Endothelial cell of hepatic sinusoid (primary cell): ENCODE measurements around the gene CXCR5.
"Not testable (repeated sequence)": the region's sequence is repeated elsewhere in the genome, so short reads cannot be mapped to it uniquely, and the experiment has no call there.

Source experiments
- in situ Hi-C: cut with HindIII; loops from 2 replicates; pipeline ENCODE4 v1.10.0; 2017; ENCODE audit warnings: low sequenced_read_pairs

Gene CXCR5

GRCh38 chr11:118883368-118884071, at the start of gene CXCR5:
TSS of gene CXCR5 (plus strand) at chr11:118883892. CDS start at chr11:118883942, 50 bp downstream.
- in situ Hi-C loops, result no loop called here

GRCh38 chr11:118834427-118835028, 49.2 kb upstream of the CXCR5 start:
- in situ Hi-C loops, result no loop called here

GRCh38 chr11:118837868-118838267, 45.8 kb upstream of the CXCR5 start:
- in situ Hi-C loops, result no loop called here

GRCh38 chr11:118838905-118839553, 44.7 kb upstream of the CXCR5 start:
- in situ Hi-C loops, result no loop called here

- in situ Hi-C loops, result no loop called here
These were observed 42.0 kb upstream of the CXCR5 start for GRCh38 chr11:118841469-118842242.

GRCh38 chr11:118842369-118842768, 41.3 kb upstream of the CXCR5 start:
- in situ Hi-C loops, result no loop called here

GRCh38 chr11:118842843-118843242, 40.8 kb upstream of the CXCR5 start:
- in situ Hi-C loops, result not testable (repeated sequence)

GRCh38 chr11:118843565-118843964, 40.1 kb upstream of the CXCR5 start:
- in situ Hi-C loops, result no loop called here

- in situ Hi-C loops, result no loop called here
These were observed 38.3 kb upstream of the CXCR5 start for GRCh38 chr11:118845369-118845768.

- in situ Hi-C loops, result no loop called here
These were observed 37.3 kb upstream of the CXCR5 start for GRCh38 chr11:118846181-118846935.

- in situ Hi-C loops, result no loop called here
These were observed 33.9 kb upstream of the CXCR5 start for GRCh38 chr11:118849825-118850224.

- in situ Hi-C loops, result no loop called here
These were observed 31.7 kb upstream of the CXCR5 start for GRCh38 chr11:118851970-118852369.

GRCh38 chr11:118853678-118854077, 30.0 kb upstream of the CXCR5 start:
- in situ Hi-C loops, result no loop called here

- in situ Hi-C loops, result no loop called here
These were observed 27.4 kb upstream of the CXCR5 start for GRCh38 chr11:118856314-118856713.

- in situ Hi-C loops, result no loop called here
These were observed 26.3 kb upstream of the CXCR5 start for GRCh38 chr11:118857385-118857784.

- in situ Hi-C loops, result loop anchor here (10.0 kb wide), 1 partner anchor 85 kb away; no protein-coding TSS in a partner anchor
These were observed 23.7 kb upstream of the CXCR5 start for GRCh38 chr11:118859973-118860372.

GRCh38 chr11:118868659-118869058, 15.0 kb upstream of the CXCR5 start:
- in situ Hi-C loops, result loop anchor here (10.0 kb wide), 1 partner anchor 76 kb away; no protein-coding TSS in a partner anchor

GRCh38 chr11:118870396-118871343, 13.0 kb upstream of the CXCR5 start:
- in situ Hi-C loops, result no loop called here

- in situ Hi-C loops, result no loop called here
These were observed 11.3 kb upstream of the CXCR5 start for GRCh38 chr11:118872403-118872821.
